GM23248 (cell line): ENCODE measurements around the gene COX7B2. TPM values are rescaled to one million over a fixed set of nuclear protein-coding genes. Genes with fewer than 3 reads are reported as not detected.

Experiments
- DNase-seq: peaks from one replicate; pipeline ENCODE4 v3.0.0-alpha.2; 2015
- H2AFZ ChIP-seq: fragments of 200-600 bp; sonication (generic); 2 replicates; pipeline ENCODE4 v1.6.1; 2016; ENCODE audit warnings: antibody characterized with exemption
- H3F3A ChIP-seq: fragments of 200-600 bp; sonication (generic); 2 replicates; pipeline ENCODE4 v1.6.1; 2016; ENCODE audit warnings: mild to moderate bottlenecking, antibody characterized with exemption, mixed run types; ENCODE audit not compliant: insufficient read depth
- H3K27ac ChIP-seq: fragments of 200-600 bp; sonication (generic); 2 replicates; pipeline ENCODE4 v1.5.1; 2016; ENCODE audit warnings: mild to moderate bottlenecking
- H3K27me3 ChIP-seq: fragments of 200-600 bp; sonication (generic); replicated peaks from 2 replicates; pipeline ENCODE4 v1.6.1; 2016; ENCODE audit warnings: mild to moderate bottlenecking; ENCODE audit not compliant: insufficient read depth
- H3K36me3 ChIP-seq: fragments of 200-600 bp; sonication (generic); 2 replicates; pipeline ENCODE4 v1.6.1; 2016; ENCODE audit warnings: low read depth, mild to moderate bottlenecking
- H3K4me1 ChIP-seq: fragments of 200-600 bp; sonication (generic); 2 replicates; pipeline ENCODE4 v1.6.1; 2016; ENCODE audit warnings: mild to moderate bottlenecking; ENCODE audit not compliant: insufficient read depth
- H3K4me2 ChIP-seq: fragments of 200-600 bp; sonication (generic); one replicate; pipeline ENCODE4 v1.6.1; 2016; ENCODE audit warnings: mild to moderate bottlenecking; ENCODE audit not compliant: unreplicated experiment
- H3K4me3 ChIP-seq: fragments of 200-600 bp; sonication (generic); 2 replicates; pipeline ENCODE4 v1.5.1; 2016; ENCODE audit warnings: mild to moderate bottlenecking
- H3K79me2 ChIP-seq: fragments of 200-600 bp; sonication (generic); 2 replicates; pipeline ENCODE4 v1.6.1; 2016; ENCODE audit warnings: mild to moderate bottlenecking; ENCODE audit not compliant: insufficient read depth
- H3K9ac ChIP-seq: fragments of 200-600 bp; sonication (generic); 2 replicates; pipeline ENCODE4 v1.6.1; 2016; ENCODE audit warnings: mild to moderate bottlenecking
- H3K9me2 ChIP-seq: fragments of 200-600 bp; sonication (generic); 2 replicates; pipeline ENCODE4 v1.6.1; 2016; ENCODE audit warnings: mixed run types, mild to moderate bottlenecking, moderate library complexity; ENCODE audit not compliant: insufficient read depth
- H3K9me3 ChIP-seq: fragments of 200-600 bp; sonication (generic); one replicate; pipeline ENCODE4 v1.6.1; 2017; ENCODE audit warnings: low read depth
- H4K20me1 ChIP-seq: fragments of 200-600 bp; sonication (generic); 2 replicates; pipeline ENCODE4 v1.6.0; 2016; ENCODE audit not compliant: insufficient read depth
- EZH2 ChIP-seq: fragments of 200-600 bp; sonication (generic); IDR thresholded peaks from 2 replicates; pipeline ENCODE4 v1.6.1; 2018; ENCODE audit warnings: antibody characterized with exemption, mild to moderate bottlenecking; ENCODE audit not compliant: insufficient read depth, poor library complexity, severe bottlenecking
- EZH2phosphoT487 ChIP-seq: fragments of 200-600 bp; sonication (generic); IDR thresholded peaks from 2 replicates; pipeline ENCODE4 v1.6.1; 2018; ENCODE audit warnings: antibody characterized with exemption, moderate library complexity, mild to moderate bottlenecking, low read depth; ENCODE audit not compliant: insufficient read depth
- WGBS, 2 experiments: methylation state at CpG; one replicate each; pipeline ENCODE4 v1.1.6; 2015 to 2017; ENCODE audit warnings: low lambda C conversion rate in 2 of 2, low coverage in 1 of 2; ENCODE audit errors: missing lambda C conversion rate in 2 of 2; 5-methylcytosine and 5-hydroxymethylcytosine counted together
- in situ Hi-C: fragments of 300-500 bp; cut with MboI; formaldehyde crosslinking; loops from 2 replicates; pipeline ENCODE4 v1.15.0; 2020
- polyA plus RNA-seq: library from polyadenylated mRNA; unstranded; fragments of >200 nt; fragmentation: Nextera tagmentation; extraction: Ambion mirVana; gene quantifications from 2 replicates; pipeline ENCODE4 v1.2.1, GENCODE V29; 2016
- total RNA-seq: library from RNA; depleted of rRNA; stranded (reverse); fragments of >200 nt; shearing (Covaris generic); gene quantifications from 2 replicates; pipeline ENCODE4 v1.2.3, GENCODE V29; 2014

The COX7B2 gene
- total and polyA plus RNA-seq, 2 experiments from 2014 or later, result not detected

- Histone ChIP-seq H3K4me1 (no peaks in the 10 kb centered on the region), H3K36me3 (no peaks in the 10 kb centered on the region), H3K9ac (no peak overlapping the region), H3F3A (no peaks in the 10 kb centered on the region), H3K27ac (no peak overlapping the region), H3K9me3 (no peaks in the 10 kb centered on the region), H4K20me1 (no peaks in the 10 kb centered on the region), H3K9me2 (no peaks in the 10 kb centered on the region), H3K27me3 (no peaks in the 10 kb centered on the region), H3K4me2 (no peak overlapping the region), H3K79me2 (no peaks in the 10 kb centered on the region), H2AFZ (no peak overlapping the region), H3K4me3 (no peak overlapping the region)
- no peak for DNase-seq
- 59 to 66% methylated on average over 4 of the region's 4 CpGs for WGBS, 2 experiments
- in situ Hi-C loops, result loop anchor here (25.0 kb wide), 1 partner anchor 551 kb away; no protein-coding TSS in a partner anchor
- TF ChIP-seq EZH2phosphoT487 (no peak), EZH2 (no peak)
These were observed 72.5 kb downstream of the COX7B2 start for GRCh38 chr4:46836584-46836983.

- H3K4me1 ChIP-seq, result no peaks in the 10 kb centered on the region
- 59 to 64% methylated on average over 14 to 24 of the region's 24 CpGs for WGBS, 2 experiments
- no peak overlapping the region for H3K4me2 ChIP-seq
- H2AFZ ChIP-seq, result no peak overlapping the region
- no peaks in the 10 kb centered on the region for H3K27me3 ChIP-seq
- no peaks in the 10 kb centered on the region for H3K79me2 ChIP-seq
- in situ Hi-C loops, result loop anchor here (25.0 kb wide), 1 partner anchor 556 kb away; no protein-coding TSS in a partner anchor
- no peaks in the 10 kb centered on the region for H3F3A ChIP-seq
- no peak overlapping the region for H3K9ac ChIP-seq
- no peaks in the 10 kb centered on the region for H3K9me3 ChIP-seq
- no peaks in the 10 kb centered on the region for H3K36me3 ChIP-seq
- no peak overlapping the region for H3K27ac ChIP-seq
- no peak for DNase-seq
- no peaks in the 10 kb centered on the region for H3K9me2 ChIP-seq
- no peaks in the 10 kb centered on the region for H4K20me1 ChIP-seq
- no peak overlapping the region for H3K4me3 ChIP-seq
- TF ChIP-seq EZH2phosphoT487 (no peak), EZH2 (no peak)
These were observed 78.0 kb downstream of the COX7B2 start for GRCh38 chr4:46830971-46831454.

DNA sequence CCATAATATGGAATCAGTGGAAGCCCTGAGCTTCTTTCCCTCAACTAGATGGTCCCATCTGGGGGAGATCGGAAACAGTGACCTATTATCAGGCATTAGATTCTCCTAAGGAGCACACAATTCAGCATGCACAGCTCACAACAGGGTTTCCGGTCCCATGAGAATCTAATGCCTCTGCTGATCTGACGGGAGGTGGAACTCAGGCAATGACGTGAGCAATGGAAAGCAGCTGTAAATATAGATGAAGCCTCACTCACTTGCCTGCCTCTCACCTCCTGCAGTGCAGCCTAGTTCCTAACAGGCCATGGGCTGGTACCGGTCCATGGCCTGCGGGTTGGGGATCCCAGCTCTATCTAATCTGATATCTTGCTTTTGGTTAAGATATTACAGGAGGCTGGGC, 88.9 kb downstream of the COX7B2 start:
- DNase-seq, result no peak
- Histone ChIP-seq H3K36me3 (no peaks in the 10 kb centered on the region), H3F3A (no peaks in the 10 kb centered on the region), H3K9me3 (no peaks in the 10 kb centered on the region), H3K27me3 (no peaks in the 10 kb centered on the region), H3K79me2 (no peaks in the 10 kb centered on the region), H3K9ac (no peak overlapping the region), H3K4me3 (no peak overlapping the region), H3K4me1 (no peaks in the 10 kb centered on the region), H2AFZ (no peak overlapping the region), H3K9me2 (no peaks in the 10 kb centered on the region), H3K4me2 (no peak overlapping the region), H3K27ac (no peak overlapping the region), H4K20me1 (no peaks in the 10 kb centered on the region)
- TF ChIP-seq EZH2phosphoT487, result no peak
- no peak for TF ChIP-seq EZH2
- in situ Hi-C loops, result no loop called here
- WGBS, 2 experiments, result 47 to 60% methylated on average over 6 of the region's 6 CpGs

DNA sequence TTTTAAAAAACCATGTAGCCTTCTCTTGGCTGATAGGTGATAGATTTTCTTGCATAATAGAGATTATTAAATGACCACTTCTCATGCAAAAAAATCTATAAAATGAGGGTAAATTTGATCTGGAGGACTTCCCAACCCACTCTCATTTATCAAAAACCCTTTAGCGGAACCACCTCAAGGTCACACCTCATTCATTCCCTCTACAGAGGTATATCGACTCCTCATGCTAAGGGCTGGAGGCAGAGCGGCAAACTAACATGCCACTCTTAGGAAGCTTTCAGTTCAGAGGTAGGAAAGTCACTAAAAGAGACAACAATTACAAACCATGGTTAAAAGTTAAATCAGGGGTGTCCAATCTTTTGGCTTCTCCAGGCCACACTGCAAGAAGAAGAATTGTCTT, 90.0 kb downstream of the COX7B2 start:
- no peaks in the 10 kb centered on the region for H3K27me3 ChIP-seq
- H3K79me2 ChIP-seq, result no peaks in the 10 kb centered on the region
- no peaks in the 10 kb centered on the region for H3K9me3 ChIP-seq
- H3K36me3 ChIP-seq, result no peaks in the 10 kb centered on the region
- no peaks in the 10 kb centered on the region for H3K9me2 ChIP-seq
- H3K27ac ChIP-seq, result no peak overlapping the region
- H3K4me2 ChIP-seq, result no peak overlapping the region
- no peak for DNase-seq
- no peaks in the 10 kb centered on the region for H3F3A ChIP-seq
- no peak overlapping the region for H3K9ac ChIP-seq
- H3K4me3 ChIP-seq, result no peak overlapping the region
- TF ChIP-seq EZH2phosphoT487, result no peak
- TF ChIP-seq EZH2, result no peak
- 52 to 53% methylated on average over 3 of the region's 3 CpGs for WGBS, 2 experiments
- H4K20me1 ChIP-seq, result no peaks in the 10 kb centered on the region
- no peaks in the 10 kb centered on the region for H3K4me1 ChIP-seq
- in situ Hi-C loops, result no loop called here
- no peak overlapping the region for H2AFZ ChIP-seq

- Histone ChIP-seq H3K27me3 (no peaks in the 10 kb centered on the region), H3K4me3 (no peak overlapping the region), H2AFZ (no peak overlapping the region), H3K9me3 (no peaks in the 10 kb centered on the region), H3F3A (no peaks in the 10 kb centered on the region), H3K79me2 (no peaks in the 10 kb centered on the region), H3K9ac (no peak overlapping the region), H3K36me3 (no peaks in the 10 kb centered on the region), H4K20me1 (no peaks in the 10 kb centered on the region), H3K4me1 (no peaks in the 10 kb centered on the region), H3K9me2 (no peaks in the 10 kb centered on the region), H3K27ac (no peak overlapping the region), H3K4me2 (no peak overlapping the region)
- in situ Hi-C loops, result no loop called here
- 32 to 34% methylated on average over 4 of the region's 4 CpGs for WGBS, 2 experiments
- TF ChIP-seq EZH2phosphoT487 (no peak), EZH2 (no peak)
- no peak for DNase-seq
These were observed 90.4 kb downstream of the COX7B2 start for GRCh38 chr4:46818604-46819003.
